A549 (cell line): ENCODE data around the gene CSNK1D. TPM values are rescaled to one million over a fixed set of nuclear protein-coding genes. Genes with fewer than 3 reads are reported as not detected.

Source experiments
- ATAC-seq, 2 experiments: fragments of 200-7000 bp in 1 of 2; fragments of >200 bp in 1 of 2; cut with Nextera tagmentation in 1 of 2; cut with Tn5 transposase in 1 of 2; 3 replicates each; pipeline versions ENCODE4 v1.8.0 to v1.9.1; 2018 to 2020; ENCODE audit warnings: mild to moderate bottlenecking in 1 of 2, moderate library complexity in 1 of 2
- CTCF ChIA-PET: fragments of 300-600 bp; sonication (Branson Sonifier 250); formaldehyde crosslinking; extraction: SDS; loops from one replicate; lab custom pipeline; 2021; ENCODE audit warnings: antibody characterized with exemption, inconsistent platforms; lab: Yijun Ruan, JAX
- POLR2A ChIA-PET: fragments of 350-600 bp; formaldehyde crosslinking; extraction: SDS; loops from one replicate; lab custom pipeline; 2021; ENCODE audit warnings: antibody characterized with exemption, inconsistent platforms; lab: Yijun Ruan, JAX
- DNase-seq, 2 experiments: peaks; one replicate each; pipeline versions ENCODE4 v3.0.0 to v3.0.0-alpha.2; 2011 to 2016; ENCODE audit warnings: low read depth in 1 of 2, low spot score in 1 of 2
- FAIRE-seq: peaks from 2 replicates; lab custom pipeline; 2011; peaks lifted over from hg19 to GRCh38; lab: Jason Lieb, UNC
- H3K27ac ChIP-seq, 2 experiments: fragments of >200 bp; sonication (Bioruptor Twin); formaldehyde crosslinking; 3 replicates each; pipeline ENCODE4 v1.5.1; 2016 to 2017
- H3K4me1 ChIP-seq: fragments of >200 bp; sonication (Bioruptor Twin); formaldehyde crosslinking; 3 replicates; pipeline ENCODE4 v1.6.1; 2016
- H3K4me2 ChIP-seq: fragments of >200 bp; sonication (Bioruptor Twin); formaldehyde crosslinking; 3 replicates; pipeline ENCODE4 v1.6.1; 2016
- H3K4me3 ChIP-seq: fragments of >200 bp; sonication (Bioruptor Twin); formaldehyde crosslinking; 3 replicates; pipeline ENCODE4 v1.5.1; 2016
- H3K9me3 ChIP-seq: fragments of >200 bp; sonication (Bioruptor Twin); formaldehyde crosslinking; 3 replicates; pipeline ENCODE4 v1.6.1; 2016
- CBX2 ChIP-seq: fragments of 200-600 bp; sonication (generic); IDR thresholded peaks from 2 replicates; pipeline ENCODE4 v1.6.1; 2016; ENCODE audit warnings: low read depth, mild to moderate bottlenecking, borderline replicate concordance
- FOSL2 ChIP-seq, 2 experiments: fragments of 450-650 bp in 1 of 2; fragments of >200 bp in 1 of 2; sonication (Bioruptor Twin) in 1 of 2; formaldehyde crosslinking; IDR thresholded peaks; 2 replicates each; pipeline versions ENCODE4 v1.5.0 to v1.6.1; 2016 to 2020; ENCODE audit warnings: mild to moderate bottlenecking in 1 of 2, moderate library complexity in 1 of 2
- HOXB5 ChIP-seq: fragments of 250-450 bp; sonication (Bioruptor Pico); IDR thresholded peaks from 2 replicates; pipeline ENCODE4 v1.5.0; 2020; ENCODE audit warnings: mild to moderate bottlenecking, moderate library complexity
- JUNB ChIP-seq: fragments of >200 bp; sonication (Bioruptor Twin); formaldehyde crosslinking; IDR thresholded peaks from 2 replicates; pipeline ENCODE4 v1.6.1; 2016
- KDM1A ChIP-seq: fragments of 200-600 bp; sonication (generic); IDR thresholded peaks from 2 replicates; pipeline ENCODE4 v1.6.1; 2016; ENCODE audit warnings: low read depth, mild to moderate bottlenecking
- MAFK ChIP-seq: fragments of 450-650 bp; IDR thresholded peaks from 2 replicates; pipeline ENCODE4 v1.6.1; 2014; ENCODE audit not compliant: partially characterized antibody
- MAZ ChIP-seq: fragments of 150-350 bp; IDR thresholded peaks from 2 replicates; pipeline ENCODE4 v1.6.1; 2014; ENCODE audit warnings: antibody characterized with exemption, low read depth, low read length, borderline replicate concordance
- MYC ChIP-seq: IDR thresholded peaks from 2 replicates; pipeline ENCODE4 v1.6.1; 2012; ENCODE audit warnings: mild to moderate bottlenecking, inconsistent platforms, low read length, improper control_type of control experiment, borderline replicate concordance
- POLR2A ChIP-seq: IDR thresholded peaks from 2 replicates; pipeline ENCODE4 v1.6.1; 2012; ENCODE audit warnings: mild to moderate bottlenecking, low read length
- RAD21 ChIP-seq, 2 experiments: fragments of >200 bp in 1 of 2; sonication (Bioruptor Twin) in 1 of 2; formaldehyde crosslinking in 1 of 2; IDR thresholded peaks in 1 of 2; conservative IDR thresholded peaks in 1 of 2; 2 replicates in 1 of 2; 3 replicates in 1 of 2; pipeline ENCODE4 v1.6.1; 2012 to 2018; ENCODE audit warnings: inconsistent platforms in 1 of 2
- SMC3 ChIP-seq: fragments of >200 bp; sonication (Bioruptor Twin); formaldehyde crosslinking; IDR thresholded peaks from 3 replicates; pipeline ENCODE4 v1.6.1; 2018; ENCODE audit warnings: inconsistent platforms
- TFCP2L1 ChIP-seq: fragments of 250-450 bp; sonication (Bioruptor Pico); IDR thresholded peaks from 2 replicates; pipeline ENCODE4 v1.5.0; 2021; ENCODE audit warnings: mild to moderate bottlenecking
- ZNF302 ChIP-seq: fragments of 250-450 bp; sonication (Bioruptor Pico); IDR thresholded peaks from 2 replicates; pipeline ENCODE4 v1.9.0; 2021; ENCODE audit warnings: inconsistent platforms, mild to moderate bottlenecking, moderate library complexity
- WGBS: methylation state at CpG from one replicate; pipeline ENCODE4 v1.1.6; 2017; ENCODE audit errors: missing lambda C conversion rate; 5-methylcytosine and 5-hydroxymethylcytosine counted together
- polyA plus RNA-seq, 4 experiments: library from polyadenylated mRNA; depleted of rRNA in 3 of 4; stranded (reverse); fragments of >200 nt; fragmentation: RNase III in 1 of 4; extraction: RNeasy Plus Mini Kit Qiagen cat#74134 plus additional on column Dnase treatment in 1 of 4; gene quantifications; 2 replicates in 3 of 4; 3 replicates in 1 of 4; pipeline ENCODE4 v1.2.3, GENCODE V29; 2011 to 2017
- TF ChIP-seq, protein P1 (sequence below): fragments of 250-450 bp; sonication (Bioruptor Pico); IDR thresholded peaks from 2 replicates; pipeline ENCODE4 v1.5.0; 2020; ENCODE audit warnings: low read depth, mild to moderate bottlenecking, moderate library complexity
- TF ChIP-seq, protein P2 (sequence below): IDR thresholded peaks from 2 replicates; pipeline ENCODE4 v1.6.1; 2012
- TF ChIP-seq, protein P3 (sequence below): fragments of >200 bp; sonication (Bioruptor Twin); formaldehyde crosslinking; IDR thresholded peaks from 2 replicates; pipeline ENCODE4 v1.6.1; 2016
- TF ChIP-seq, protein P4 (sequence below): IDR thresholded peaks from 2 replicates; pipeline ENCODE4 v1.6.1; 2012; ENCODE audit warnings: low read depth, borderline replicate concordance

Gene CSNK1D
- polyA plus RNA-seq, 2 of the 4 experiments (the other 2 are of a cell fraction) = 130 to 163 TPM

DNA sequence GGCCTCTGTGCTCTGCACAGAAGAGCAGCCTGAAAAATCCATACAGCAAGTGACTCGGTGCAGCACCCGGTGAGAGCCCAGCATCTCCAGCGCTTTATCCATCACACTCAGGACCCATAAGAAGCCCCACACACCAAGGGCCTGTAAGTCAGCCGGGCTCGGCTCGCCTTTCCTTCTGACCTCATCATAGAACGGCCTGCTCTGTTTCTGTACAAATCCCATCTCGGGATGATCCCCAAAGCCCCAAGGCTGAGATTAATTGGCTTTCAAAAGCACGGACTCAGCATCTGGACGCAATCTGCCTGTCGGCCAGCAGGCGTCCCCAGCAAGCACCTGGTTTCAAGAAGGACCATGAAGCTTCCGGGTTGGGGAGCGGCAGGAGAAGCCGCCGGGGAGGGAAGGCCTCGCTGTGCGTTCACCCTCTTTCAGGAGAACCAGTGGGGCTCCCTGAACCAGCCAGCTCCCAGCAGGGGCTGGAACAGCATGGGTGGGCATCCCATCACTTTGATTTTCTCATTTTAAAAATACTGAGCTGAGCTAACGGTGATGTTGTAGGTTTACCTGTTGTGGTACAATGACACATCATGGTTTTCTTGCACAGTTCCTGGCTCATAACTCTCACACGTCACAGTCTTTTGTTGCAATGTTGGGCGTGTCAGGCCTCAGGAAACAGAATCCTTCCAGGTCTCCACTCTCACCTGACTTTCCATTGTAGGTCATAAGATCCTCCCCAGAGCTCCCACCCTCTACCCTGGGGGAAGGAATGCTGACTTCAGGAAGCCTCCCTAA is 67.6 kb downstream of the CSNK1D start (continued):
- TF ChIP-seq, protein P1, sequence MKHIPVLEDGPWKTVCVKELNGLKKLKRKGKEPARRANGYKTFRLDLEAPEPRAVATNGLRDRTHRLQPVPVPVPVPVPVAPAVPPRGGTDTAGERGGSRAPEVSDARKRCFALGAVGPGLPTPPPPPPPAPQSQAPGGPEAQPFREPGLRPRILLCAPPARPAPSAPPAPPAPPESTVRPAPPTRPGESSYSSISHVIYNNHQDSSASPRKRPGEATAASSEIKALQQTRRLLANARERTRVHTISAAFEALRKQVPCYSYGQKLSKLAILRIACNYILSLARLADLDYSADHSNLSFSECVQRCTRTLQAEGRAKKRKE (CRISPR knock-in tag) = no peak
- peak; percentile 78; the same call in 1 of the 2 replicates for TF ChIP-seq HOXB5 (CRISPR knock-in tag)
- TF ChIP-seq, all 56 proteins: peak for 18

DNA sequence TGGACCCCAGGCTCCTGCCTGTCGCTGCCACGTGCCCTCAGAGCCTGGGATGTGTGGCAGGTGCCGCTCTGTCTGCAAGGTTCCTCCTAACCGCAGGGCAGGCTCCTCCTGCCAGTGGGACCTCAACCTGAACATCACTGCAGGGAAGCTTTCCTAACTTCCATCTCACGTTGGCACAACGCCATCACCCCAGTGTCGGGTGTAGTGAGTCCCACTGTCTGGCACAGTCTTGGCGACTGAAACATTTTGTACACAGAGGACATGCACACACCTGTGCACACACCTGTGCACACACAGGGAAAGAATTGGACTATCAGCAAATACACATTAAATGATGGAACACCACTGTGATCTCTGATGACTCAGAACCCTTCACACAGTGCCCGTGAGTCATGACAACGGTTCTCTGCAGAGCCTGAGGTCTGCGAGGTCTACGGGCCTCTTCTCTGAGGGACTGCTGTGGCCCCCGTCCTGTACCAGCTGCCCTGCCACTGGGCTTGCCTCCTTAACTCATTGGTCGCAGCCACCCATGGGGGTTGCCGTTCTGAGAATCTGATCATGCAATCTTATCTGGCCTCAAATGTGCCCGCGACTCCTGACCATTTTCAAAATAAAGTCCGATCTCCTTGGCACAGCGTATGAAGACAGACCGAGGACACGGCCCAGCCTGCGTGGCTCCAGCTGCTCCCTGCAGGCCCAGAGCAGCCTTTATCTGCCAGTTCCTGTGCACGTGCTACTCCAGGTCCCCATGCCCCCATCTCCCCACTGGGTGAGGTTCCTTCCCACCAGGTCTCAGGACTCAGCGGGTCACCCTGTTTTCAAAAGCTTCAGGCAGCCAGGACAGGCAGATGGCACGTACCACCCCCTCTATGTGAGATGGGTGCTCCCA is 68.4 kb downstream of the CSNK1D start:
- DNase-seq = peak; percentile 68 to 70
- Histone ChIP-seq H3K27ac (peak overlapping the region; percentile 84 to 86; a peak in 5 of 6 replicates), H3K9me3 (no peaks in the 10 kb centered on the region), H3K4me1 (peaks cover 24% of the 10 kb centered on the region), H3K4me2 (peak overlapping the region; percentile 69), H3K4me3 (no peak overlapping the region)
- peak; percentile 89 to 92 for ATAC-seq
- ChIA-PET POLR2A (interaction anchor here (0.6 to 1.4 kb wide), 9 partner anchors 7 to 174 kb away, joined by 3 to 5 read pairs (median 3); partner anchors contain the start of genes DCXR, FASN, RAC3 and SLC16A3), CTCF (interaction anchor here (0.9 to 3.8 kb wide), 24 partner anchors 10 to 215 kb away, joined by 3 to 50 read pairs (median 8); partner anchors contain the start of gene SLC16A3)
- 46% methylated on average over 25 of the region's 25 CpGs for WGBS
- TF ChIP-seq, protein P2, sequence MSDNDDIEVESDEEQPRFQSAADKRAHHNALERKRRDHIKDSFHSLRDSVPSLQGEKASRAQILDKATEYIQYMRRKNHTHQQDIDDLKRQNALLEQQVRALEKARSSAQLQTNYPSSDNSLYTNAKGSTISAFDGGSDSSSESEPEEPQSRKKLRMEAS = peak; percentile 63
- peak; percentile 43; the same call in 1 of the 2 replicates for TF ChIP-seq JUNB
- TF ChIP-seq ZNF302 (CRISPR knock-in tag) = no peak
- peak; percentile 49 for TF ChIP-seq MAFK
- no peak for TF ChIP-seq SMC3
- TF ChIP-seq FOSL2 (IDR thresholded peaks at IDR 0.05) = peak; percentile 71
- TF ChIP-seq FOSL2 (CRISPR knock-in tag; IDR thresholded peaks at IDR 0.05) = peak; percentile 95
- peak; percentile 54; the same call in 1 of the 2 replicates for TF ChIP-seq KDM1A
- TF ChIP-seq, protein P3, sequence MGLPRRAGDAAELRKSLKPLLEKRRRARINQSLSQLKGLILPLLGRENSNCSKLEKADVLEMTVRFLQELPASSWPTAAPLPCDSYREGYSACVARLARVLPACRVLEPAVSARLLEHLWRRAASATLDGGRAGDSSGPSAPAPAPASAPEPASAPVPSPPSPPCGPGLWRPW = no peak
- no peak for FAIRE-seq

DNA sequence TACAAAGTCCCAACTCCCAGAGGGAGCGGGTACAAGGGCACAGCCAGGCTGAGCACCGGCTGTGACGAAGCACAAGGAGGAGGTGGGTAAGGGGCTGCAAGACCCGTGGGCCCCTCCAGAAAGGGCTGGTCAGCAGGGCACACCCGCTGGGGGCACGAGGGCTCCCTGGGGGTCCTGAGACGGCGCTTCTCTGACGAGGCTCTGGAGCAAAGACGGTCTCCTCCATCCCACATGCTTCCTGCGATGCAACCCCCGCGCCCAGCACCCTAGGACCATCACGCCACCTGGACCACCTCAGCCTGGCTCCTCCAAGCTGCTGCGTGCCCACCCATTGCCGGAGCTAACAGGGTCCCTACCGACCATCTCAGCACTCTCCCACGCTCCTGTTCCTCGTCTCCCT is 69.6 kb downstream of the CSNK1D start:
- 89% methylated on average over 19 of the region's 19 CpGs for WGBS
- POLR2A ChIA-PET = no interaction called here
- no peak for FAIRE-seq

More for the DNA sequence above, 69.6 kb downstream of the CSNK1D start:
- Histone ChIP-seq H3K4me2 (no peak overlapping the region), H3K4me1 (peaks cover 24% of the 10 kb centered on the region), H3K9me3 (no peaks in the 10 kb centered on the region), H3K4me3 (no peak overlapping the region), H3K27ac (no peak overlapping the region; a peak in 1 of 6 replicates)
- DNase-seq (no peak), ATAC-seq (no peak)
- CTCF ChIA-PET = interaction anchor here (0.8 to 4.1 kb wide), 10 partner anchors 10 to 210 kb away, joined by 3 to 50 read pairs (median 14); partner anchors contain the start of genes RAC3 and SLC16A3
- no peak for TF ChIP-seq FOSL2 (IDR thresholded peaks at IDR 0.05)
- no peak for TF ChIP-seq FOSL2 (CRISPR knock-in tag; IDR thresholded peaks at IDR 0.05)
- TF ChIP-seq HOXB5 (CRISPR knock-in tag) = no peak
- TF ChIP-seq, protein P2 = no peak
- TF ChIP-seq MYC = no peak
- TF ChIP-seq MAZ = no peak
- no peak for TF ChIP-seq ZNF302 (CRISPR knock-in tag)
- TF ChIP-seq TFCP2L1 (CRISPR knock-in tag) = no peak
- TF ChIP-seq MAFK = no peak
- no peak for TF ChIP-seq POLR2A
- no peak for TF ChIP-seq RAD21 (conservative IDR thresholded peaks at IDR 0.05 in 1 of 2, IDR thresholded peaks at IDR 0.05 in 1 of 2)
- TF ChIP-seq CBX2 = no peak
- TF ChIP-seq, protein P4, sequence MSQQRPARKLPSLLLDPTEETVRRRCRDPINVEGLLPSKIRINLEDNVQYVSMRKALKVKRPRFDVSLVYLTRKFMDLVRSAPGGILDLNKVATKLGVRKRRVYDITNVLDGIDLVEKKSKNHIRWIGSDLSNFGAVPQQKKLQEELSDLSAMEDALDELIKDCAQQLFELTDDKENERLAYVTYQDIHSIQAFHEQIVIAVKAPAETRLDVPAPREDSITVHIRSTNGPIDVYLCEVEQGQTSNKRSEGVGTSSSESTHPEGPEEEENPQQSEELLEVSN = no peak
